HL-60/S4 (cell line): Measurements from ENCODE around the gene ERC2.
"Not testable (repeated sequence)": the region's sequence is repeated elsewhere in the genome, so short reads cannot be mapped to it uniquely, and the experiment has no call there.

ENCODE experiments used
- in situ Hi-C: fragments of 300-500 bp; cut with MboI; formaldehyde crosslinking; loops from 2 replicates; pipeline ENCODE4 v1.14.3; 2022; ENCODE audit warnings: low sequenced_read_pairs

ERC2 gene

GRCh38 chr3:55860049-55860721, 608.1 kb downstream of the ERC2 start:
- in situ Hi-C loops: no loop called here

DNA sequence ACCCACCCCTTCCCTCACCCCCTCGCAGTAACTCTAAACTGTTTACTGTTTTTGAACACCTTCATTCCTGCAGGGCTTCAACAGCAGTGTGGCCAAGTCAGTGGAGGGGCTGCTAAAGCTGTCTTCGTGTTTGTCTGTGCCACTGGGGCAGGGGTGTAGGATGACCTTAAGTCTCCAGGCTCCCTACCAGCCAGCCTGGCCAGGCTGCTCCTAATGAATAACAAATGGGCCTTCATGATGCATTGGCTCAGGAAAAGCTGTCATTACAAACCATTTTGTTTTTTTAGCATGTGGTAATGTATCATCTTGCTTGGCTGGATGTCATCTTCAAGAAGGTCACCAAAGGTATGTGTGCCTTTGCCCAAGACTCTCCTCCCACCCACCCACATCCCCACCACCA, 609.0 kb downstream of the ERC2 start:
- in situ Hi-C loops: no loop called here

DNA sequence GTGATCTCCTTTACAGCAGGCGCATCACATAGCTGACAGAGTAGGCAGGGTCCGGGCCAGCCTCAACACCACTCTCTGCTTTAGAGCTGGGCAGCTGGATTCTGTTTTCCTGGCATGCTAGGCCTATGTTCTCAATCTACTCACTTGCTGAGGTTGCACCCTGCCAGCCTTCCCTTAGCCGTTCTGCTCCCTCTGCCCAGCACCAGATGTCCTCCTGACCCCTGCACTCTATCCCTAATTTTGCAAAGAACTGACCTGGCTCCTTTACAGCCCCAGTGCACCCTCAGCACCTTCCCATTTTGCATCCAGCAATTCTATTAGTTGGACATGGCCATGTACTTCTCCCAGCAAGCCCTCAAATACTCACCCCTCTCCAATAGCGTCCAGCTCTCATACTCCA, 609.5 kb downstream of the ERC2 start:
- in situ Hi-C loops: no loop called here

- in situ Hi-C loops: no loop called here
These were observed 610.0 kb downstream of the ERC2 start for GRCh38 chr3:55858302-55858701.

GRCh38 chr3:55857633-55858032, 610.6 kb downstream of the ERC2 start:
- in situ Hi-C loops: no loop called here

DNA sequence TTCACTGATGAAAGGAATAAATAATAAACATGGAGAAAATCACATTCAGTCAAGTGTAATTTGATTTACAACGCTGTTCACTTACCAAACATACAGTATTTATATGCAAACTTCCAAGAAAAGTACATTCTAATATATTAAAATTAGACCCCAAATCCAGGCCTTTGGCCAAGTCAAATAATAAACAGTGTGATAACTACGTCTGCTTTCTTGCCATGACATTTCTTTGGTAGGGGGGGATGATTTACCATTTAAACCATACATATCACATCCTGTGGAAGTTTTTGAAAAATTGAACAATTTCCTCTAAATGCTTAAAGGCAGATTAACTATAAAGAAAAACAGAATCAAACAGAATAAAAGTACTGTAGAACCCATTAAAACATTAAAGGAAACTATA, 613.0 kb downstream of the ERC2 start:
- in situ Hi-C loops: no loop called here

DNA sequence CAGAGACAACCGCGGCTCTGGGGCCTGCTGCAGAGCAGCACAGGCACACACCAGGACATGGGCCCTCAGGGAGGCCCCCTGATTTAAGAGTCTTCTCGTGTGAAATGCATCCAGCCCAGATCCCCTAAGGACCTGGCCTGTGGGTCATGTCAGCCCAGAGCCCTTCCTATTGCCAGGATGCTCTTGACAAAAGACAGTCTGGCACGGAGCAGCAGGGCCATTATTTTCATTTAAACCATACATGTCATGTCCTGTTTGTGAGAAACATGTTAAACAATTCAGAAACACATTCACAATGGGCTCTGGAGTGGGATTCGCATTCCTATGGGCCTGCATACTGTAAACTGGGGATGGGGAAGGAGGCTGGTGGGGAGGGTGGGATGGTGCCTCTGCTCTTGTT, 613.8 kb downstream of the ERC2 start:
- in situ Hi-C loops: no loop called here

- in situ Hi-C loops: no loop called here
These were observed 615.9 kb downstream of the ERC2 start for GRCh38 chr3:55852326-55852725.

DNA sequence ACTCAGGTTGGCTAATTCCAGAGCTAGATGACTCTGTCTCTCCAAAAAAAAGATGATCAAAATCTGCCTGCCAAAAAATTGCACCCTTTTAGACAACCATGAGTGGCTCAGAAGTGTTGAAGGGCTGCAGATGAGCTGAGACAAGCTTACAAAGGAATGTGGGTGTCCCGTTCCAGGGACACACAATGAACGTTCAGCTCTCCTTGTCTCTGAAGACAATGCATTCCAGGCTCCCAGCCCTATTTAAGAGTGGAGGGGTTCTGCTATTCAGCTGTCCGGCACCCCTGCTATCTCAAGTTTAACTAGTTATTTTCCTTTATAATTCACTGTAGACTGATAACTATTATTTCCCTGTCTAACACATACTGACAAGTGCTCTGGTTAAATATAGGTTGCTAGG, 626.1 kb downstream of the ERC2 start:
- in situ Hi-C loops: no loop called here

GRCh38 chr3:55831876-55832275, 636.4 kb downstream of the ERC2 start:
- in situ Hi-C loops: not testable (repeated sequence)

GRCh38 chr3:55828712-55829111, 639.6 kb downstream of the ERC2 start:
- in situ Hi-C loops: no loop called here

DNA sequence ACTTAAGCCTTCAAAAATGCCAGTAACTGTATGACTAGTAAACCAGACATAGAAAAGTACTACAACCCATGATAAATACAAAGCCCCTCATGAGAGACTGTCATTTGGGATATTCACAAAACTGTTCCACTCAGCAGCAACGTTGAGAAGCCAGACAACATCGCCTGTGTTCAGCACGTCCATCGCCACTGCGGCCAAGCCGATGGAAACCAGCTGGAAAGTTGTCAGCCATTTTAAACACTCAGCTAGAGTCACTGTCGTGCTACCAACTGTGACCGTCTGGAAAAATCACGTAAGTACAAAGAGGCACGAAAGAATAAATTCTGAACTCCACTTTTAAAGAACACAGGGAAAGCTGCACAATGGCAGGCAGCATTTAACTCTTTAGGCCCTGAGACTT, 640.5 kb downstream of the ERC2 start:
- in situ Hi-C loops: no loop called here

GRCh38 chr3:55826731-55827496, 641.4 kb downstream of the ERC2 start:
- in situ Hi-C loops: no loop called here

DNA sequence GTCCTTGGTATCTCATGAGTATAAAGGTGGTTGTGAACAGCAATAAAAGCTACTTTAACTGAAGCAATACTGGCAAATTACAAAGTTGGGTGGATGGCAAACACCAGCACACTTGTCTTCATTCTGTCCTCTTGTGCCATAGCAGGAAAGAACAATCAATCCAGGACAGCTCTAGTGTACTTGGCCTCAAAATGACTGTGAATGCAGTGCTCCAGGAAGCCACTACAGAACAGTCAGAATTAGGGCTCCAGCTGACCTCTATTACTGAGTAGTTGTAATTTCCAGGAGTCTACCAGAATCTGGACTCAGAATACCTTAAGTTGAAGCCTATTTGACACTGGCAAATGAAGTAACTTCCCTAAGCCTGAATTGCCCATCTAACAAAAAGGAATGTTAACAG, 642.2 kb downstream of the ERC2 start:
- in situ Hi-C loops: no loop called here

DNA sequence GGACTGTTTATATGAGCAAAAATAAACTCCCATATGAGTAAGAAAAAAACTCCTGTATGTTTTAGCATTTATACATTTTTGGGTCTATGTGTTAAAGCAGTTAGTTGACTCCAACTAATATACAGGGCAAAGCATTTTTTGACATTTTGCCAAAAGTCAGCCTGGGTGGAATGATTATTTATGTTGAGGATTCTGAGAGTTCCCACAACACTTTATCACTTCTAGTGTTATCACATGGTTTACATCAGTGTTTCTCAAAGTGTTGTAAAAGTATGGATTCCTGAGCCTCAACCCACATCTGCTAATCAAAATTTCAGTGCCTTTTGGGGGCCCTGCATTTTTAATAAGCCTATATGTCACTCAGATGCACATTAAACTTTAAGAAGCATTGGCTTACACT, 643.9 kb downstream of the ERC2 start:
- in situ Hi-C loops: no loop called here

DNA sequence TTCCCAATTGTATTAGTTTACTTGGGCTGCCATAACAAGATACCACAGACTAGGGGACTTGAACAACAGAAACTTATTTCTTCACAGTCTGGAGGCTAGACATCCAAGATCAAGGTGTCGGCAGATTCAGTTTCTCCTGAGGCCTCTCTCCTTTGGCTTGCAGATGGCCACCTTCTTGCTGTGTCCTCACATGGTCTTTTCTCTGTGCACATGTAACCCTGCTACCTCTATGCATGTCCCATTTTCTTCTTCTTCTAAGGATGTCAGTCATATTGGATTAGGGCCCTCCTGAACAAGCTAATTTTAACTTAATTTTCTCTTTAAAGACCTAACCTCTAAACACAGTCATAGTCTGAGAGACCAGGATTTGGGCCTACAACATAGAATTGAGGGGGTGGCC, 644.4 kb downstream of the ERC2 start:
- in situ Hi-C loops: no loop called here

DNA sequence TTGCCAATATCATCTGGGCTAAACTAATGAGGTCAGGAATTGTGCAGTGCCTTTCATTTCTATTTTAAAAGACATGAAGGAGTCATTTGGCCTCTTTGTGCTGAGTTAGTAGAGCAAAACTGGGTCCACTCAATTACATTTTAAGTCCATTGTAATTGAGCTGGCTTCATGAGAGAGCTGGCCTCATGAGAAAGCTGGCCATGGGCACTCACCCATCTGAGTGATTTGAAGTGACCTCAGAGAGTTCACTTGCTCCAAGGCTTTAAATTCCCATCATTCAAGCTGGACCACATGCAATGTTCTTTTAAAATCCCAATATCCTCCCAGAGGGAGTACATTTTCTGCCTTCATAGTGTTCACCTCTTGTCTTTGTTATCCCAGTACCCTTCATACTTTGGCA, 645.3 kb downstream of the ERC2 start:
- in situ Hi-C loops: no loop called here

DNA sequence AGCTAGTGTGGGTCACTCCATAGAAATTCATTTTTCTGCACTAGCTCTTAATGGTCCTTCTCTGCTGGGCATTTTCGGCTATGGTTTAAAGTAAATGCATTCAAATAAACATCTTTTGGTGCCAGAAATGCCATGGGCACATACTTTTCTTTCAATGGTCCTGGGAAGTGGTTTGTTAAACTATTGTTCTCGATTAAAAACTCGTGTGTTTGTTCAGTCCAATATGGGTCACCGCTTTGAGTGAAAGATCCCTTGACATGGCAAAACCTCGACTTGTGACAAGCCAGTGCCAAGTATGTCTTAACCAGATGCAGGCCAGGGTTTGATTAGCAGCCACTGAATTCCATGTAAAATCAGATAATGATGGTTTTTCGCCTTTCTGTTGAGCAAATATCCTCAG, 649.3 kb downstream of the ERC2 start:
- in situ Hi-C loops: no loop called here

- in situ Hi-C loops: no loop called here
These were observed 649.8 kb downstream of the ERC2 start for GRCh38 chr3:55818485-55818884.

- in situ Hi-C loops: no loop called here
These were observed 651.3 kb downstream of the ERC2 start for GRCh38 chr3:55816794-55817576.

- in situ Hi-C loops: no loop called here
These were observed 653.0 kb downstream of the ERC2 start for GRCh38 chr3:55815262-55815661.
